Measurements from ENCODE around the gene UQCC2.
A peak's percentile ranks its signal among the peaks of the same experiment; 100 is the strongest.

Gene UQCC2

GRCh38 chr6:33670971-33671743 lies 40.3 kb downstream of the UQCC2 start:
- no peak for DNase-seq

- DNase-seq, result no peak
Observed at GRCh38 chr6:33670086-33670660, 41.3 kb downstream of the UQCC2 start.

GRCh38 chr6:33668914-33669313 lies 42.6 kb downstream of the UQCC2 start:
- DNase-seq, result peak; percentile 60

GRCh38 chr6:33668328-33668727 lies 43.2 kb downstream of the UQCC2 start:
- DNase-seq, result no peak

- DNase-seq, result no peak
Observed at GRCh38 chr6:33667776-33668175, 43.7 kb downstream of the UQCC2 start.

GRCh38 chr6:33667072-33667471 lies 44.4 kb downstream of the UQCC2 start:
- DNase-seq, result no peak

GRCh38 chr6:33665957-33666356 lies 45.5 kb downstream of the UQCC2 start:
- DNase-seq, result no peak

- no peak for DNase-seq
Observed at GRCh38 chr6:33664506-33665057, 46.9 kb downstream of the UQCC2 start.

- no peak for DNase-seq
Observed at GRCh38 chr6:33663727-33664449, 47.6 kb downstream of the UQCC2 start.

- DNase-seq, result no peak
Observed at GRCh38 chr6:33663028-33663427, 48.5 kb downstream of the UQCC2 start.

GRCh38 chr6:33662318-33662717 lies 49.2 kb downstream of the UQCC2 start:
- DNase-seq, result no peak

- DNase-seq, result no peak
Observed at GRCh38 chr6:33661106-33661838, 50.2 kb downstream of the UQCC2 start.

- no peak for DNase-seq
Observed at GRCh38 chr6:33659986-33660385, 51.5 kb downstream of the UQCC2 start.

- no peak for DNase-seq
Observed at GRCh38 chr6:33658982-33659689, 52.4 kb downstream of the UQCC2 start.

GRCh38 chr6:33656844-33657243 lies 54.7 kb downstream of the UQCC2 start:
- DNase-seq, result no peak

GRCh38 chr6:33654831-33655554 lies 56.5 kb downstream of the UQCC2 start:
- DNase-seq, result no peak

GRCh38 chr6:33652002-33652401 lies 59.5 kb downstream of the UQCC2 start:
- no peak for DNase-seq

- DNase-seq, result no peak
Observed at GRCh38 chr6:33651403-33651802, 60.1 kb downstream of the UQCC2 start.
